Kidney capillary endothelial cell (primary cell): ENCODE measurements around the gene ALCAM.
"Not testable (repeated sequence)": the region's sequence is repeated elsewhere in the genome, so short reads cannot be mapped to it uniquely, and the experiment has no call there.

Source experiments
- DNase-seq: peaks from one replicate; pipeline ENCODE4 v3.0.0-alpha.2; 2018; ENCODE audit warnings: low spot score

The ALCAM gene

DNA sequence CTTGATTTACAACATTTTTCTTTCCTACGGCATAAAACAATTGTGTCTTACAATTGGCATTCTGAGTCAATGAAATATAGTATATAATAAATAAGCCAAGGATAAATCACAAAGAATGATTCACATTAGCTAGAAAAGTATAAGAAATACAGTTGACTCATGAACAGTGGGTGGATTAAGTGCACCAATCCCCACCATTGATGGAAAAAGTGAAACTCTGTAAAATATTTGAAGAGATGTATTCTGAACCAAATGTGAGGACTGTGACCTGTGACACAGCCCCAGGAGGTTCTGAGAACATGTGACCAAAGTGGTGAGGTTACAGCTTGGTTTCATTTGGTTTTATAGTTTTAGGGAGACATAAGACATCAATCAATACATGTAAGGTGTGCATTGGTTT, 227.5 kb downstream of the ALCAM start:
- DNase-seq, result no peak

DNA sequence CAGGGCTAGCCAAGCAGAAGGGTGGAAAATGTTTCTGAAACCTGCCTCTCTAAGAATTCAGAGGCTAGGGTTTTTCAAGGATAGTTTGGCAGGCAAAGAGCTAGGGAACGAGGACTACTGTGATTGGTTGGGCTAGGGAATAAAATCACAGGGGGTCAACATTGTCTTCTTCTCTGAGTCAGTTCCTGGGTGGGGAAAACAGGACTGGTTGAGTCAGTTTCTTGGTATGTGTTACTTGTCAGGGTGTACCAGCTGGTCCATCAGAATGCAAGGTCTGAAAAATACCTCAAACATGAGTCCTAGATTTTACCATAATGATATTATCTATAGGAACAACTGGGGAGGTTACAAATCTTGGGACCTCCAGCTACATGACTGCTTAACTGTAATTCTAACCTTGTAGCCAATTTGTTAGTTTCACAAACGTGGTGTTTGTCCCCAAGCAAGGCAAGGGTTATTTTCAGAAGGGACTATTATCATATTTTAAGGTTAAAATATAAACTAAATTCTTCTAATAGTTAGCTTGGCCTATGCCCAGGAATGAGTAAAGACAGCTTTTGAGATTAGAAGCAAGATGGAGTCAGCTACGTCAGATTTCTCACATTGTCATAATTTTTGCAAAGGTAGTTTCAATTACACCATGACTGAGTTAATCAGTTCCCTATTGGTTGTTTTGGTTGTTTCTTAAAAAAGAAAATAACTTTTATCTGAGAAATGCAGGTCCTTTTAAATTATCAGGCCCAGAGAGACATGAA, 231.5 kb downstream of the ALCAM start:
- DNase-seq, result peak; percentile 50

GRCh38 chr3:105599350-105599749, 232.6 kb downstream of the ALCAM start:
- no peak for DNase-seq

DNA sequence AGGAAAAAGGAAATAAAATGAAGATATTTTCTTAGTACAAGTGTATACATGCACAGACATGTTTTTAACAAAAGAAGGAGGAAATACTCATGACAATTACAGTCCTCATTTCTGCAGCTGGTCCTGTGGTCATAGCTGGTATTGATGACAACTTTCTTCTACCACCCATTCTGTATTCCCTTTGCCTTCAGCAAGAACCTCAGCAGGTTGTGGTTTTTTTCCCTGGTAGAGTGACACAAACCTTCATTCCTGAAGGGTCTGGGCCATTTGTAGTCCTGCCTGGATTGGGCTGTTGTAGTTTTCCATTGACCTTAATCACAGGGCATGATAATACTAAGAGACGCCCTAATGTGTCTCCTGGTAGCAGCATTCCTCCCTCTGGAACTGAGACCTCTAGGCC, 235.0 kb downstream of the ALCAM start:
- not testable (repeated sequence) for DNase-seq

- not testable (repeated sequence) for DNase-seq
Observed at GRCh38 chr3:105602286-105602685, 235.6 kb downstream of the ALCAM start.

- not testable (repeated sequence) for DNase-seq
Observed at GRCh38 chr3:105603516-105603915, 236.8 kb downstream of the ALCAM start.

DNA sequence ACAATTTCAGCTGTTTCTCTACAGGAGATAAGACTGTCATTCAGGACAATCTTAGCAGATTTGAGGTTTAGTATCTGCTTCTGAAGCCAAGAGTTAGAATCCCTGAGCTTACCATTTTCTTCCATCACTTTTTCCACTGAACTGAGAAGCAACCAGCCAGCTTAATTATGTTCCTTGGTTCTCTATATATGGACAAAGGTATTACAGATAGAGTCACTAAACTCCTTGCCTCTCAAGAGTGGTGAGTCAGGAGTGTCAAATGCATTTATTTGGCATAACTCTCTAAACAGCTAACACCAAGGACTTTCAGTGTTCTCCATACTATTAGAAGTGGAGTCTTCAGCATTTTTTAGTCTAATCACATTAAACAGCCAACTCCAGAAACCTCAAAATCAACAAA, 239.3 kb downstream of the ALCAM start:
- no peak for DNase-seq

- no peak for DNase-seq
Observed at GRCh38 chr3:105608623-105609022, 241.9 kb downstream of the ALCAM start.

DNA sequence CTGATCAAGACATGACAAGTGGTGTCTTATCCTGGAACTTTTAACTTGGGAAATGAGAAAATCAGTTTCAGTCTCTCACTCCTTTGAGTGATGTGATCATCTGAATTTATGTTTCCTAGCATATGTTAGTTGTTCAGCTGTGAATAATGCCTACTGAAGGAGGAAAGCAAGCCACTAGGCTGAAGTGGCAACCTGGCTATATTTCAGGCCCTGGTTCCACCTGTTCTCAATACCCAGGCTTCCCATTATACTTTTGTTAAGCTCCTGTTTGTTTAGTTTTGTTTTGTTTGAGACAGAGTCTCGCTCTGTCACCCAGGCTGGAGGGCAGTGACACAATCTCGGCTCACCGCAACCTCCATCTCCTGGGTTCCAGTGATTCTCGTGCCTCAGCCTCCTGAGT, 243.8 kb downstream of the ALCAM start:
- no peak for DNase-seq

DNA sequence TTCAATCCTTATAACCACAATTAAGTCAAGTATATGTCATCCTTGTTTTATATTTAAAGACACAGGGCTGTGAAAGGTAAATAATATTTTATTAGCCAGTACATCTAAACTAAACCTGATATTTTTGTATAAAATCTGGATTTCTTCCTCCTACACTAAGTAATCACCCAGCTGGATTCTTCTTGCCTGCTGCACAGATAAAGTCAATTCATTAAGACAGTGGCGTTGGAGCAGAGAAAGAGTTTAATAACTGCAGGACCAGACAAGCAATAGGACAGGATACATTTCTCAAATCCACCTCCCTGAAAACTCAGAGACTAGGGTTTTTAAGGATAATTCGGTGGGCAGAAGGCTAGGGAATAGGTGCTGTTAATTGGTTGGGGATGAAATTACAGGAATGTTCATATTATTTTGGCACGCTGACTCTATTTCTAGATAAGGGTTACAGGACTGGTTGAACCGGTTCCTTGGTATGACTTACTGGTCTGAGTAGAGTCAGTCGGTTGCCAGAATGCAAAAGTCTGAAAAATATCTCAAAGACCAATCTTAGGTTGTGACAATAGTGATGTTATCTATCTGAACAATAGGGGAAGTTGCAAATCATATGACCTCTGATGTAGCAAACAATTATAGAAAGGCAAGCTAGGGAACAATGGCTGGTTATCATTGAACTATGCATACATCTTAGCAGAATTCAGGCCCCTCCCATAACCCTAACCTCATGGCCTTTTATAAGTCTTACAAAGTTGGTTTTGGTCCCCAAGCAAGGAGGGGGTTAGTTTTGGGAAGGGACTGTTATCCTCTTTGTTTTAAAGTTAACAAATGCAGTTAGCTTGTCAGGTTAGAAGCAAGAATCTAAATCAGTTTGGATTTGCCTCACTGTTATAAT, 244.8 kb downstream of the ALCAM start:
- DNase-seq, result no peak

- DNase-seq, result no peak
Observed at GRCh38 chr3:105613120-105613519, 246.4 kb downstream of the ALCAM start.

DNA sequence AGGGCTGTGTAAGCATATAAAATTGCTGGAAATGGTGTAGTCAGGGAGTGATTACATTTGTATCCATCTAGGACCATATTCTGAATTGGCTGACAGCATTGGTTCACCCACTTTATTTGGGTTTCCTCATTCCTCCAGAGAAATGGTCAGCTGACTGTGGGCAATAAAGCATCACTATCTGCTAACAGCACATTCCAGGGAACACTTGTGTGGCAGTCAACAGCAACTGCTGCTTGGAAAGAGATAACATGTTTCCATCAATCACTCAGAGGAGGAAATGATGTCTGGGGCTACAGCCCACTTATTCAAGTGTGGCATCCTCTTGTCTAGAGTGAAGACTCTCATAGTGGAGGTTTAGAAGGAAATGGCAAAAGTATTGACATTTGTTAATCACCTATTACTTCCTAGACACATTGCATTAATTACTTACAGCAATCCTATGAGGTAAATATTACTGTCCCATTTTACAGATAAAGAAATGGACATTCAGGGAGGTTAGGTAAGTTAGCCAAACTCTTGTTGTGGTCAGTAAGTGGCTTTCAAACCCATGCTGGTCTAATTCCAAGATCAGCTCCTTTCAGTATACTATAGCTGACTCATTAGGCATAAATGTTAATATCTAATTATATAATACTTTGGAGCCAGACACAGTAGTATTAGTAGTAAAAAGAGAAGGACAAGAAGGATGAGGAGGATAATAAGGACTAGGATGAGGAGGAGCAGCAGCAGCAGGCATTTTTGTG, 247.8 kb downstream of the ALCAM start:
- no peak for DNase-seq

DNA sequence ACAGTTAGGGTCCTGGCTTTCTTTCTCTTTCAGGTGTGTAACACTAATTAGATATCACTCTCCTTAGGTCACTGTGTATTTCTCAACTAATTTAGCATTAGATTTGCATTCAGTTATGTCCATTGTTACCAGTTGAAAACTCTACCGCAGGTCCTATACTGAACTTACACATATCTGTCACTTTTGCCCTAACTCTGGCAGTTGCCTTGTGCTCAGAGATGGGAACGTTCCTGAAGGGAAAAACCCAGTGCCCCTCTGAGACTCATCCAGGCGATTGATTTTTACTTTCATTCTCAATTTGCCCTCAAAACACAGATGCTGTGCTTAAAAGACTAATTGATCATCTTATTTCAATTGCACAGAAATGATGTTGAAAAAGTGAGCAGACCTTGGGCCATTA, 249.1 kb downstream of the ALCAM start:
- no peak for DNase-seq

DNA sequence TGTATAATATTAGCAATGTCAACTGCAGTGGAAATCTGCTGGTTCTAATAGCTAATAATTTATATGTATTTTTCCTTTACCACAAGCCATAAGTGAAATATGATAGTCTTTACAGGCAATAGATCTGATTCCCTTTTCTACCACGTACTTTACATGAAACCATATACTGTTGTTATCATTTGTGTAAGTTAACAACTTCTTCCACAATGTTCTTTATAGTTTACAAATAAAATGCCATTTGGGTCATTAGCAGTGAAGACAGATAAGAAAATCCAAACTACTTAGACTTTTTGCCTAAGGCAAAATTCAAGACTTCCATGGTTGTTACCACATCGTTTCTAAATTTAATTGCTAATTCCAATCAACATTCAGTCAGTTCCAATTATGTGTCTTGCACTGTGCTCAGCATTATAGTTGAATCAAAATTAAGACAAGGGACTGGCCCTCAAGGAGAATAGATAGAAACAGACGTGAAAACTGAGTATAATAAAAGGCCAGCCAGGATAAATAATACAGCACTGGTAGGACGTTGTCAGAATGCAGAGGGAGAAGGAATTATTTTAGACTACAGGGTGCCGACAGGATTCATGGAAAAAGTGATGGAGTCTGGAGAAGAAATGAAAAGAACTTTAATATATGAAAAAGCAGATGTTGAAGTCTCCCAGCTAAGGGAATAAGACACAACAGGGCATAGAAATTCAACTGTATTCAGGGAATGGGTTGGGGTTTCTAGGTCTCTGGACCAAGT, 249.8 kb downstream of the ALCAM start:
- DNase-seq, result no peak

DNA sequence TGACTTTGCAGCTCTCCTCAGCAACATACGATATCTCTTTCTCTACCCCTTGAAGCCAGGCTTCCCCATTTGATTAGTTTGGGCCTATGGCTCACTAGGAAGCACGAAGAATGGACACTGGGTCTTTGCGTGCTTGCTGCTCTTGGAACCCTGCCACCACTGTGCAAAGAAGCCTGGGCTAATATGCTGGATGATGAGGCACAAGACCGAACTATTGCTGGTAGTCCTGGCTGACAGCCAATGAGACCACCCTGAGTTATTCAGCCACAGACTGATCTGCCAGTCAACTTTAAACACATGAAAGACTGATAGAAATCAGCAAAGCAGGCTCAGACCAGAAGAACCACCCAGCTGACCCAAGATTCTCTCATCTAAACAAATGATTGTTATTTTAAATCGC, 251.8 kb downstream of the ALCAM start:
- DNase-seq, result no peak

- no peak for DNase-seq
Observed at GRCh38 chr3:105619651-105620050, 252.9 kb downstream of the ALCAM start.

DNA sequence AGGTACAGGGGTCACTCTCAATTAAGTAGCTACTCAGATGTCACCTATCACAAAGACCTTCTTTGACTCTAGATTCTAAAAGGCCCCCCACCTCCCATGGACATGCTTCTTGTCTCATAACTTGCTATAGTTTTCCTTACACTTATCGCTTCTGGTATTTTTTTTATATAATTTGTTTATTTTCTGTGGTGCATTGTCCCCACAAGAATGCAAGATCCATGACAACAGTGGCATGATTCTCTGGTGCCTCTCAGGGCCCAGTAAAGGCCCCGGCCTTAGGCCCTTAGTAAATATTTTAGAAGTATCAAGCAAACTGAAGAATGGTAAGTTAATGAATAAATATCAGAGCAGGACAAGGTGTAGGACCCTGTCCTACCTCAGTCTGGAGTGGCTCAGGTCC, 253.5 kb downstream of the ALCAM start:
- no peak for DNase-seq

DNA sequence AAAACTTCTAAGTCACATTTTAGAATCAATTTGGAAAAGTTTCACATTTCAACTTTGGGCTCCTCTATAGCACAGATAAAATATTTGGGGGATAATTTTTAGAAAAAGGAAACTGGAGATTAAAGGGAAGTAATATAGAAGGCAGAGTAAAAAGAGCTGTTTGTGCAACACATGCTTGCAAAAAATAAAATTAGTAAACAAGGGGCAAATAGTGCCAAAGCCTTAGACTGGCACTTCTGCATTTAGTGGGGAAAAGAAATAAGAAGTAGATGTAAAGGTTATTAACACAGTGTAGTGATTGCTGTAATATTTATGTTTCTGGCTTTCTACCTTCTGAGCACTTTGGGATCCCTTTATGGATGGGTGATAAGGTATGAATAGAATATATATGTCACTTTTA, 255.5 kb downstream of the ALCAM start:
- DNase-seq, result no peak
